Mesenteric fat pad (tissue), 1 donor: Measurements from ENCODE around the gene PLG. TPM values are rescaled to one million over a fixed set of nuclear protein-coding genes. Genes with fewer than 3 reads are reported as not detected.
"Not testable (repeated sequence)": the region's sequence is repeated elsewhere in the genome, so short reads cannot be mapped to it uniquely, and the experiment has no call there.

Source experiments
- DNase-seq: peaks from one replicate; pipeline ENCODE4 v3.0.0-alpha.2; 2020; ENCODE audit warnings: low spot score
- total RNA-seq: library from RNA; stranded (reverse); fragmentation: NEBNext Ultra II Directional; extraction: Animal tissue kit (Norgen Biotek cat#: 25700); gene quantifications from one replicate; pipeline ENCODE4 v1.2.1, GENCODE V29; 2021
- donor health status: DM: yes; HTN: yes; CAD: no.

Gene PLG
- total RNA-seq, 1 donor from 2014 or later, result not detected

DNA sequence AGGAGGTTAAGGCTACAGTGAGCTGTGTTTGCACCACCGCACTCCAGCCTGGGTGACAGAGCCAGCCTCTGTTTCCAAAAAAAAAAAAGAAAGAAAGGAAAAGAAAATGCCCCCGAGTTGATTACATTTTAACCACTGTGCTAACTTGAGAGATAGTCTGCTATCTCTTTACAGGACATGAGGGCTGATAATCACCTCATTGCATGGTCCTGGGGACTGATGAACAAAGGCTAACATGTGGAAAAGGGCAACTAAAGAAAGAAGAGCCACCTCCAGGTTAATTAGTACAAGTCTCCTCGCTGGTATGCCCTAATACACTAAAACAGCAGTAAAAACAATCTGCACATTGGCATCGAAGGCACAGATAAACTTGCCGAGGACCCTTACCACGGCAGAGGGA lies 4.2 kb upstream of the PLG start:
- no peak for DNase-seq

DNA sequence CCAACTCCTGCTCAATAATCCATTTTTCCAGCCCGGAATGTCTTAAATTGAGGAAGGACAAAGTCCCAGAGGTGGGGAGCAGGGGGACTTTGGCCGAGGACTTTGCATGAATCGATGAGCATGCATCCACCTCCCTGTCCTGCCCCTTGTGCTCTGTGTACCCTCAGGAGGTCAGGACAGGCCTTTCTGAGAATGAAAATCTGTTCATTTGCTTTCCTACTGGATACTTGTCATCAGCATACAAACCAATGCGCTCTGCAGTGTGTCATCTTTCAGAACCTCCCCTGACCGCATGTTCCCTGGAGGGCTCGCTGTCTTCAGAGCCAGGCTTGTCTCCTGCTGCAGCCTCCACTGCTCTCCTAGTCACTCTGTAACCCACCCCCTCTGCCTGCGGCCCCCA lies 2.6 kb downstream of the PLG start:
- not testable (repeated sequence) for DNase-seq

DNA sequence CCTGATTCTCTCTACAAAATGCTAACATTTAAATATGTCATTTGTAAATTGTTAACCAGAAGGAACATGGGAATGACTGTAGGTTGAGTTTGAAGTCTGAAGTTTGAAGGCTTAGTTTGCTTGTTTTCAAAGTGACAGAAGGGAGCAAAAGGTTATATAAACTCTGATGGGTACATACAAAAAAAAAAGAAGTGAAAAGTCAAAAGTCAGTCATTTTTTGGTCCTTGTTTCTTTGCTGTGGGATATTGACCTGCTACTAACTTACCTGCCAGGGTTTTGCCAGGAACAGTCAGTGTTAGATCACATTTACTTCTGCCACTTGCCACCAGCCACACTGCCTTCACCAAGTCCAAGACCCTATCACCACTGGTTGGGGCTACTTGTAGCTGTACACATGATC lies 6.9 kb downstream of the PLG start:
- not testable (repeated sequence) for DNase-seq

DNA sequence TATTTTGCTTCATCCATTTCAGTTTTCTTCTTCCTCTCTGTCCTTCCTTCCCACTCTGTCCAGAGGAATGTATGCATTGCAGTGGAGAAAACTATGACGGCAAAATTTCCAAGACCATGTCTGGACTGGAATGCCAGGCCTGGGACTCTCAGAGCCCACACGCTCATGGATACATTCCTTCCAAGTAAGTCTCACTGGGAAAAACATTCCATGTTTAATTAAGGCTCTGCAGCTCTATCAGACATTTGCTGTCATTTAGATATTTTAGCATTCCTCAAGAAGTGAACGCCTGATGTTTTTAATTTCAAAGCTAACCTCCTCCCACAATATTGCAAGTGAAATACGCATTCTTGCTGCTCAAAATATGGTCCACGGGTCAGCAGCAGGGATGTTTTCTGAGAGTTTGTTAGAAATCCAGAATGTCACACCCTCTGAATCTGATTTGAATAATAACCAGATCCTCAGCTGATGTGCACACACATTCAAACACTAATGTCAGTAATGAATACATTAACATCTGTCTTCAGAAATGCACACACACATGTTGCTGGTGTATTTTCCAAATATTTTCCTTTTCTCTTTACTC lies 12.8 kb downstream of the PLG start:
- DNase-seq, result no peak

DNA sequence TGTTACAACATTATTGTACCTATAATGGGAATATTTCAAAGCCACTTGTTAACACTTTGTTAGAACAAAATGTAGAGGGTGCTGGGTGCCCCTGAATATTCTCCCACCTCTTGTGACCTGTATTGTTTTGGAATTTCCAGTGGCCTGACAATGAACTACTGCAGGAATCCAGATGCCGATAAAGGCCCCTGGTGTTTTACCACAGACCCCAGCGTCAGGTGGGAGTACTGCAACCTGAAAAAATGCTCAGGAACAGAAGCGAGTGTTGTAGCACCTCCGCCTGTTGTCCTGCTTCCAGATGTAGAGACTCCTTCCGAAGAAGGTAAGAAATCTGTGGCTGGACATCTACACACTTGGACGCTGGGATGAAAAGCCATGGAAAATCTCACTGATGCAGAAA lies 28.9 kb downstream of the PLG start:
- no peak for DNase-seq

DNA sequence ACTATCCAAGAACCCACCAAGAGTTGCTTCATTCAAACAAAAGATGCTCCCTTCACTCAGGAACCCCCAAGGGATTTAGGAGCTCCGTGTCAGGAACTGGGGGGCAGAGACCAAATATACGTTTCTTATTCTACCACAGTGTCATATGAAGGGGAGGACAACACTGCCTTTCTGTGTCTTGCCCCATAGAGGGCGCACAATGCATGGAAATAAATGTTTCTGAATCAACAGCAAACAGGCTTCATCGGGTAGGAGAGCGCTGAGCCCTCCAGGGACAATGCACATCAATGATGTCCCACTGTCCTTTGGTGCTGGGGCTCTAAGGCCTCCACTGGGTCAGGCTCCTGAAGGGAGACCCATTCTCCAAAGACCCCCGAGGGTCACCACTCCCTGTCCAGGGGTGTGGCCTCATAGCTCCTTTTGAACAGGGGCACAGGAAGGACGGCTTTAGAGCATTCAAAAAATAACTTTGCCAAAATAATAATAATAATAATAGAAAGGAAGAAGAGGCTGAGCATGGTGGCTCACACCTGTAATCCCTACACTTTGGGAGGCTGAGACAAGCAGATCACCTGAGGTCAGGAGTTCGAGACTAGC lies 31.1 kb downstream of the PLG start:
- no peak for DNase-seq

DNA sequence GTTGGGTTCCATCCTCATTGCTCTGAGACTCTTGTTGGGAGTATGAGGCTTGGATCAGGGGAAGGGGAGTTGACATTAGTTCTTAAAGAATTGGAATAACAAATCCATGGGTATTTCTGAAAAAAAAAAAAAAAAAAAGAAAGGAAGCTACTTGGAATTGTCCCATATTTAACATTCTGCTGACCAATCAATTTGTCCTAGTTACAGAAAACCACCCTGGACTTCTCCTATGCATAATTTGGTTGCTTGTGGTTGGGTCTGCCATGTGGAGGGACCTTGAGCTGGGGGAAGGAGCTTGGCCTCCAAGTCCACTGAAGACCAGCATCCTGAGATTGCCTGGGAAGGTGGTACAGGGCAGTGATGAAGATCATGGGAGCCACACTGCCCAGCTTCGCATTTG lies 32.6 kb downstream of the PLG start:
- no peak for DNase-seq

DNA sequence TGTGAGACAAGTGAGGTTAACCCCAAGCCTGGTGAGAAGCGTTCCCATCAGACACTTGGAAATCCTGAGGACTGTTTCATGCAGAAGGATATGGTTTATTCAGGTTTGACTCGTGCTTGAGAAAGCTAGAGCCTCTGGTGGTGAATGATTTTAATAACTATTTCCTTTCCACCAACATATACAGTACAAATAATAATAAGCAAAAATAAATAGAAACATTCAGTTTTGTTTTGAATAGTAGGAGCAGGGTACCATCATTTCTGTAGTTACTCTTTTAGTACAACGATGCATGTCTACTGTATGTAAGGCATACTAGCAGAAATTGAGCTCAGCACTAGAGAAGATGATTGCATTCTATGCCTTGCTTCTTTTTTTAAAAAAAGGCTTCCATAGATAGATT lies 33.5 kb downstream of the PLG start:
- no peak for DNase-seq

DNA sequence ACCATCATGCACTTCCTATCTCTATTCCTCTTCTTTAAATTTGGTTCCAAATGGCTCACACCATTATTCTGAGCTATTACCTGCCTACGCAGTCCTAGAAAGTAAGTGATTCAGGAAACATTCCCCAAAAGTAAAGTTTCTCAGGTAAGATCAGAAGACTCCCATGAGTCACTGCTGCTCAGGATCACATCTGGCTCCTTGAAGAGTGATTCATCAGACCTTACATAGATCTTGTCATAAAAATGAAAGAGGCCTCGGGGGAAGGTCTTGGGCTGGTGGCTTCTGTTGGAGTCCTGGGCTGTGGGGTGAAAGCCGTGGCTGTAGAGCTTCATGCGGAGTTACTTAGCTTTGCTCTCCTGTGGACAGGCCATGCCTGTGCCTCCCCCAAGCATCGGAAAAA lies 35.9 kb downstream of the PLG start:
- DNase-seq, result no peak

DNA sequence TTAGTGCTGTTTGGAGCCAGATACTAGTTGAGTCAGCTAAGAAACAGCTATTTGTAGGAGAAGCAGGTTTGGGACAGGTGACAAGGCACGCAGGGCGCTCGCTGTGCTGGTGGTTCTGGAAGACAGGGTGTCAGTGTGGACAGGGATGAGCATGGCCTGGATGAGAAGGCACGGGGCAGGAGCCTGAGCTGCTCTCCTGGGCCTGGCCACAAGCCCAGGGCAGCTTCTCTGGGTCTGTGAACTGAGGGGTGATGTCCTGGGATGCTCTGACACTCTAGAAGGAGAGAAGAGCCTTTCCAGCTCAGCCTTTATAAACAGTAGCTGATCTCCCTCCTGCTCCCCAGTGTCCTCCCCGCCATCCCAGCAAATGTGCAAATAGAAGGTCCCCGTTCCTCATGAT lies 37.9 kb downstream of the PLG start:
- no peak for DNase-seq

DNA sequence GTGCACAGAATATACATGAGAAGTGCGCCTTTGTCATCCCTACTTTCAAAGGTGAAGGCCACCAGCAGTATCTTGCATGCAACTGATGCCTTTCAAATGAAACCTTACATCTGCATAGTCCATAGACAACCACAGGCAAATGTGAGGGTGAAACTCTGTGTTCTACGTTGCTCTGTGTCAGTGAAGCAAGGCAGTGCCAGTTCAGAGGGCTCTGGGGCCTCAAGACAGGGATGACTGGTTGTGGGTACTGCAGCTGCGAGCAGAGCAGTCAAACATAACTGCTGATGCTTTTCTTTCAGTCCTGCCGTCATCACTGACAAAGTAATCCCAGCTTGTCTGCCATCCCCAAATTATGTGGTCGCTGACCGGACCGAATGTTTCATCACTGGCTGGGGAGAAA lies 39.0 kb downstream of the PLG start:
- not testable (repeated sequence) for DNase-seq

DNA sequence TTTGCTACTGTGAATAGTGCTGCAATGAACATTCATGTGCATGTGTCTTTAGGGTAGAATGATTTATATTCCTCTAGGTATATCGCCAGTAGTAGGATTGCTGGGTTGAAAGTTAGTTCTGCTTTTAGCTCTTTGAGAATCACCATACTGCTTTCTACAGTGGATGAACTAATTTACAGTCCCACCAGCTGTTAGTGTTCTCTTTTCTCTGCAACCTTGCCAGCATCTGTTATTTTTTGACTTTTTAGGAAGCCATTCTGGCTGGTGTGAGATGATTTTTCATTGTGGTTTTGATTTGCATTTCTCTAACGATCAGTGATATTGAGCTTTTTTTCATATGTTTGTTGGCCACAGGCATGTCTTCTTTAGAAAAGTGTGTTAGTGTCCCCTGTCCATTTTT lies 40.0 kb downstream of the PLG start:
- no peak for DNase-seq

DNA sequence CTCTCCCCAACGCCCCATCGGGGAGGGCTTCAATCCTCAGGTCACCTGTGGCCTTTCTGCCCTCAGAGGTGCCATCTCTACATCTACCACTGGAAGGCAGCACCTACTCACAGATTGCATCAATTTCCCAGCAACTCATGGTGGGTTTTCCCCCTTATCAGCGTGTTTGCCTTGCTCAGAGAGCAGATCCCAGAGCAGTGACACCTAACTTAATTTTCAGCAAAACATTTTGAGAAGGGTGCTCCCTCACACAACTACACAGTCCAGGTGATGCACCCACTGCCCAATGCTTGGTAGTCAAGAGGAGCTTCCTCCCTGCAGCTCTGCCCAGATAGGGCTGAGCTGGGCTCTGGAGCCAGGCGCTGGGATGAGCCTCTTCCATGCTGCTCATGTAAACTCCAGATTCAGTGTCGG lies 48.2 kb downstream of the PLG start:
- DNase-seq, result no peak

DNA sequence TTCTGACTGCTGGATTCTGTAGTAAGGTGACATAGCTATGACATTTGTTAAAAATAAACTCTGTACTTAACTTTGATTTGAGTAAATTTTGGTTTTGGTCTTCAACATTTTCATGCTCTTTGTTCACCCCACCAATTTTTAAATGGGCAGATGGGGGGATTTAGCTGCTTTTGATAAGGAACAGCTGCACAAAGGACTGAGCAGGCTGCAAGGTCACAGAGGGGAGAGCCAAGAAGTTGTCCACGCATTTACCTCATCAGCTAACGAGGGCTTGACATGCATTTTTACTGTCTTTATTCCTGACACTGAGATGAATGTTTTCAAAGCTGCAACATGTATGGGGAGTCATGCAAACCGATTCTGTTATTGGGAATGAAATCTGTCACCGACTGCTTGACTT lies 51.2 kb downstream of the PLG start:
- DNase-seq, result not testable (repeated sequence)

DNA sequence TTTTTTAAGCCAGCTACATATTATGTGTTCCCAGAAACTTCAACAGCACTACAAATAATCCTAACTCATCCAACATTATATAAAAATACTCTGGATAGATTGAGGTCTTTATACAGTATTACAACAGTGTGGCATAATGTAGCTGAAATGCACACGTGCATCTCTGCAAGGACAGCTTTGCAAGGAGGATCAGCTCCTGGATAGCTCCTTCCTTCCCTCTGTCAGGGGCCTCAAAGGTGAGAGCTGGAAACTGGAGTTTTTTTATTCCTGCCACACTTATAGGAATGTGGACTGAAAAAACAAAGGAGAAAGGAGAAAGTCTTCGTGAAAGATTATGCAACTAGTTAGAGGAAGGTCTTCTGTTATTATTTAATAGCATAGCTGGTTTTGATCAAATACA lies 53.1 kb downstream of the PLG start:
- no peak for DNase-seq

DNA sequence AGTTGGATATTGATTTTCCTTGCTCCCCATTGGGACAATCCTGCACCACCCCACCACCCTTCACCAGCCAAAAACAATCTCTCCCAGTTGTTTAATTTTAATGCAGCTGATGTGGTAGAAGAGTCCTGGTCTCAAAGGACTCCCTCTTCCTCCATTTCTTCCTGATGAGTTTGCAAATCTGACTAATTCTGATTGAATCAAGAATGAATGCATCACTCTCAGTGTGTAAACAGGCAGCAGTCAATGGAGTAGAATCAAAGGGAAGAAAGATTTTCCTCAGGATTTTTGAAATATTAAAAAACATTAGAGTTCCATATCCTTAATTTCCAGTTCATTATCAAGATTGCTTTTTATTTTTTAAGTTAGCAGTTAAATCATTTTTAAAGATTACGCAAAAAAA lies 54.0 kb downstream of the PLG start:
- DNase-seq, result no peak

DNA sequence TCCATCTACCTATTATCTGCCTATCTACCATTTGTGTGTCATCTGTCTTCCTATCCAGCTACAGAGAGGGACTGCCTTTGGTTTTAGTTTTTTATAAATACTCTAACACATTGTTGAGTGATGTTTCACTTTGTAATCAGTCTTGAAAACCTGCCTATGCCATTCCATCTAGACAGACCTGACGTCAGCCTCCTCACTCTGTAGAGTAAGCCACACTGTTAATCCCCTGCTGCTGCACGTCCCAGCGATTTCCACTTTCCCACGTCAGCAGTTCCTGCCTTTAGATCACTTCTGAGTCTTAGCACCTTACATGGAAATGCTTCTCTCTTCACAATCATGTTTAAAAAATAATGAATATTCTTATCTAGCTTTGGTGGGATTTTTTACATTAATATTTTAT lies 54.8 kb downstream of the PLG start:
- DNase-seq, result no peak

DNA sequence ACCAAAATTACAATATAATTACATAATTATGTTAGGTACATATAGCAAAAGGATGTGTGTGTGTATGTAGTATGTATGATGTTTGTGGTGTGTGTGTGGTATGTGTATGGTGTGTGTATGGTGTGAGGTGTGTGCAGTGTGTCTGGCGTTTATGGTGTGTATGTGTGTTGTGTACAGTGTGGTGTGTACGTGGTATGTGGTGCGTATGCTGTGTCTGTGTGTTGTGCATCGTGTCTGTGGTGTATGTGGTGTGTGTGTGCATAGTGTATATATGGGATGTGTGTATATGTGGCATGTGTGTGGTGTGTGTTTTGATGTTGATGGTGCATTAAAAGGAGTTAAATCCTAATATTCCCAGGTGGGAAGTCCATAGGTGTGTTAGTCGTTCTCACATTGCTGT lies 62.8 kb downstream of the PLG start:
- DNase-seq, result no peak

DNA sequence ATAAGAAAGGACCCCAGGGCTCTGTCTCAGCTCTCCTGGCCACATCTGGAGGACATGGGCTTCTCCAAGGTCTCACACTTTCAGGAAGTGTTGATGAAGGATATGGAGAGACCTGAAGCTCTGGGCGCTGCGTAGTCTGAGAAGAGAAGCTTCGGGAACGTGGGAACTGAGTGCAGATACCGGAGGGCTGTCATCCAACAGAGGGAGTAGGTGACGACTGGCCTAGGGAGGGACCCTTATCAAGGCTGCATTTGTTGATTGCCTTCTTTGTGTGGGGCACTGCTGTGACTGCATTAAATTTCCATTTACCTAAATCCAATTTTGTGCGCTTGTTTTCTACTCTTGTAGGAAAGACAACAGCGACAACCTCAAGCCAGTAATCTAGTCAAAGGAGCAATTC lies 63.4 kb downstream of the PLG start:
- DNase-seq, result no peak

DNA sequence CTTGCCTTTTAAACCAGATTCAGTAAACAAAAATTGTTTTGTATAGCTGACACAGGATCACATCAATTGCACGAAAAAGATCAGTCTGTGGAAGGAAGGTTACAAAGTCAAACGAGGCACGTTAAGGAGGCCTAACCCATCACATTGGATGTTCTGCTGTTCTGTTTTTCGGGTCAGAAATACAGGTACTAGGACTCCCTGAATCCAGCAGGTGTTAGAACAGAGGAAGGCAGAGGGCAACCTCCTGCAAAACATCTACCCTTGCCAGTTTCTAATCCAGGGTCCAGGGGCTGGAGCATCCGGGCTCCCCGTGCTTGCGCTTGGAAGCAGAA lies 64.6 kb downstream of the PLG start:
- DNase-seq, result no peak

DNA sequence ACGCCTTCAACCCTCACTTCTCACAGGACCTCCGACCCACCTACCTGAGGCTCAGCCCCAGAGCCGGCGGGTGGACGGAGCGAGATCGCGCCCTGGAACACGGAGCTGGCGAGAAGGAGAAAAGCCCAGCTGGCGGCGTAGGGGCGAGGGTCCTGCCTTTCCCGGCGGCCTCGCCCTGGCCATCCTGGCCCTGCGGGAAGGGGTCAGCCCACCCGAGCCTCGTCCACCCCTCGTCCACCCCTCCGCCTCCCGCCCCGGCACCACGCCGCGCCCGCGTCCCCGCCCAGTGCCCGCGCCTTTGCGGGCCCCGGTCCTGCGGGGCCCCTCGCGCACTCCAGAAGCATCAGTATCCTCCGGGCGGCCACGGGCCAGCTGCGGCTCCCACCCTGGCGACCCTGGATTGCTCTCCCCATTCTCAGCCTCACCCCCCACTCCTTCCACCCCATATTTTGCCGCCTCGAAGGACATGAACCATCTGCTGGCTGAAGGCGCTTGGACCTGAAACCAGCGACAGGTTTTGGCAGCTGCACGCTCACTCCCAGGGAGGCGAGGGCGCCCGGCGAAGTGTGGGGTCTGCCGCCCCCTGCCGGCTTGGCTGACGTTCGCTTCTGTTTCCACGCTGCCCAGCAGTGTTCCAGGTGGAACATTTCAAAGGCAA lies 65.1 kb downstream of the PLG start:
- peak; percentile 91 for DNase-seq

DNA sequence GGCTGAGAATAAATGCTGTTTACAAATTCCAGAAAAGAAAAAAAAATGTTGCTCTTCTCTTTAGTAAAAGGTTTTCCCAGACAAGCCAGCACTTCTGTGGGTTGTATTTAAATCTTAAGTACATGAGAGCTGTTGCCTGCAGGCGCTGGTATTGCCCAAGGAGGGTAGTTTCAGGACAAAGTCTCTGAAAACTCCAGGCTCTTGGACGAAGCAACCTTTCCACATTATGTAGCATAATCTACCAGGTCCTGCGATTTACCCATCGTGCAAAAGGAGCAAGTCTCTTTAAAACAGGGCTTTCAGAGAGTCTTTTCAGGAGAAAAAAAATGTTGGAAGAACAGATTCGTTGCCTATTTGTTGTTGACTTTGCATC lies 65.6 kb downstream of the PLG start:
- no peak for DNase-seq

DNA sequence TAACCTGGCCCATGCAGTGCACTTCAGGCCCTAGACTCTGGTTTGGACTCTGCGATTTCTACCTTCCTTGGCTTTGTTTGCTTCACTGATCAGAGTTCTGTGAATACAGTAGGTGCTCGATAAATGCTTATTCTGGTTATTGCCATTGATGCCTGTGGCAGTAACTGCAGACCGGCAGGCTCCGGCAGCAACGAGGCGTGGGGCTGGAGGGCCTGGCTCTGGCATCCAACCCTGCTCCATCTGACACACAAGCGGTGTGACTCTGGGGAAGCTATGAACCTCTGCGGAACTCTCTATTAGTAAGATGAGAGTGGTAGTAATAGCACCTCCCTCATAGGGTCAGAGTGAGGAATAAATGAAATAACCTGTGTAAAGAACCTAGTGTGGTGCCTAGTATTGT lies 66.1 kb downstream of the PLG start:
- no peak for DNase-seq
